Muscle layer of colon (tissue), 2 donors: ENCODE results near the gene GPR160.

Source experiments
- H3K27ac ChIP-seq: one replicate; pipeline ENCODE4 v1.7.0; 2013; ENCODE audit warnings: low read depth, mild to moderate bottlenecking, low read length, moderate library complexity
- H3K27me3 ChIP-seq, 2 donors: one replicate each; pipeline ENCODE4 v1.7.0; 2013; ENCODE audit warnings: low read length in 2 of 2, mild to moderate bottlenecking in 2 of 2; ENCODE audit not compliant: insufficient read depth in 2 of 2, control insufficient read depth in 1 of 2
- H3K36me3 ChIP-seq: one replicate; pipeline ENCODE4 v1.7.0; 2013; ENCODE audit warnings: mild to moderate bottlenecking, low read length; ENCODE audit not compliant: insufficient read depth
- H3K4me1 ChIP-seq: one replicate; pipeline ENCODE4 v1.7.0; 2013; ENCODE audit warnings: mild to moderate bottlenecking, low read length; ENCODE audit not compliant: insufficient read depth
- H3K4me3 ChIP-seq, 2 donors: one replicate each; pipeline ENCODE4 v1.7.0; 2013; ENCODE audit warnings: low read length in 2 of 2, low read depth in 1 of 2, mild to moderate bottlenecking in 1 of 2, moderate library complexity in 1 of 2
- H3K9ac ChIP-seq: one replicate; pipeline ENCODE4 v1.7.0; 2013; ENCODE audit warnings: low read length
- H3K9me3 ChIP-seq: one replicate; pipeline ENCODE4 v1.7.0; 2013; ENCODE audit warnings: mild to moderate bottlenecking, low read length
- donor health status: abdominal sarcoma.
- donor health status: Adenocarcinoma of cecum.

The GPR160 gene

GRCh38 chr3:170054204-170054603 is 16.4 kb downstream of the GPR160 start:
- no peaks in the 10 kb centered on the region for H3K36me3 ChIP-seq
- H3K4me1 ChIP-seq: no peaks in the 10 kb centered on the region
- no peaks in the 10 kb centered on the region for H3K27me3 ChIP-seq
- no peaks in the 10 kb centered on the region for H3K9me3 ChIP-seq
- H3K27ac ChIP-seq: no peak overlapping the region
- no peak overlapping the region for H3K9ac ChIP-seq
- H3K4me3 ChIP-seq: no peak overlapping the region

- Histone ChIP-seq H3K9ac (no peak overlapping the region), H3K4me3 (no peak overlapping the region), H3K4me1 (no peaks in the 10 kb centered on the region), H3K36me3 (no peaks in the 10 kb centered on the region), H3K27ac (no peak overlapping the region), H3K9me3 (no peaks in the 10 kb centered on the region), H3K27me3 (no peaks in the 10 kb centered on the region)
Measured at GRCh38 chr3:170055209-170055608, 17.4 kb downstream of the GPR160 start.

DNA sequence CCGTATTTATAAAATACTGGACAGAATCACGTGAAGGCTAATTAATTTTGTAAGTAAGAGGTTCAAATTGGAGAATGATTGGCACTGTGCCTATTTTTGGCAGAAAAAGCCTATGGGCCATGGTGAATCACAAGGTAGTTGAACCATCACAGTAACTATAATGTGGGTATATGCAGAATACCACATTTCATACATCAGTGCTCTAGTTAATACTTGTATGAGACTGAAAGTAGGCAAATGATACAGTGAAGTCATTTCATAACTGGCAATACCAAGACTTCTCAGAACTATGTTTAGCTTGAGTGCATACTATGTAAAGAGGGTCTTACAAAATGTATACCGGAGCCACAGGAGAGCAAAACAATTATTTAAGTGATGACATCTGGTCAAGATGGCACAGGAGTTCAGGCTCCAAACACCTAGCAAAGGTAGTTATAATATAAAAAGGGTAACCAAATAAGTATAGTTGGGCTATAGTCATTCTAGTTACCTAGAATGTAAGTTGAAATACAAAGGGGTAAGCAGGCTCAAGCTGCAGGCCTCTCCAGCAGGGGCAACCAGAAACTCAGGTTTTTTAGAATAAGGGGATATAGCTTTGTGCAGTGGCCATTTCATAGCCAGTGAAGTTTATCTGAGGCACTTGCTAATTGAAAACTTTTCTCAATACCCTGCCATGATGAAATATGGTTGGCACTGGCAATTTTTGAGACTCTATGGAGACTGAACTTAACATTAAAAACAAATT is 19.1 kb downstream of the GPR160 start:
- Histone ChIP-seq H3K4me3 (no peak overlapping the region), H3K27me3 (no peaks in the 10 kb centered on the region), H3K27ac (no peak overlapping the region), H3K9me3 (no peaks in the 10 kb centered on the region), H3K36me3 (no peaks in the 10 kb centered on the region), H3K9ac (no peak overlapping the region), H3K4me1 (no peaks in the 10 kb centered on the region)

- H3K4me1 ChIP-seq: no peaks in the 10 kb centered on the region
- no peaks in the 10 kb centered on the region for H3K36me3 ChIP-seq
- H3K27me3 ChIP-seq: no peaks in the 10 kb centered on the region
- H3K27ac ChIP-seq: no peak overlapping the region
- H3K9me3 ChIP-seq: no peaks in the 10 kb centered on the region
- no peak overlapping the region for H3K4me3 ChIP-seq
- H3K9ac ChIP-seq: no peak overlapping the region
Measured at GRCh38 chr3:170057550-170057949, 19.8 kb downstream of the GPR160 start.

- Histone ChIP-seq H3K4me3 (no peak overlapping the region), H3K36me3 (no peaks in the 10 kb centered on the region), H3K9ac (no peak overlapping the region), H3K27me3 (no peaks in the 10 kb centered on the region), H3K9me3 (no peaks in the 10 kb centered on the region), H3K4me1 (no peaks in the 10 kb centered on the region), H3K27ac (no peak overlapping the region)
Measured at GRCh38 chr3:170058127-170058526, 20.3 kb downstream of the GPR160 start.

DNA sequence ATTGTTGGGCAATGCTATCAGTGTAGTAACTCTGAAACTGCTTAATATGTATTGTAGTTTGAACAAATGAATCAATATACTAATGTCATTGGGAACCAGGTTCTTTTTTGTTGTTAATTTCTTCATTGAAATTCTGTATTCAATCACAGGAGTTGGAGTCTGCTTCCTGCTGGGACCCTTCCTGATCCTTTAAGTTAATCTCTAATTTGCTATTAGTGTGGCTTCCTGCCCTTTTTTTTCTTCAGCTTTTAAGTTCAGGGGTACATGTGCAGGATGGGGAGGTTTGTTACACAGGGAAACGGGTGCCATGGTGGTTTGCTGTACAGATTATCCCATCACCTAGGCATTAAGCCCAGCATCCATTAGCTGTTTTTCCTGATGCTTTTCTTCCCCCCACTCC is 21.7 kb downstream of the GPR160 start:
- Histone ChIP-seq H3K27ac (no peak overlapping the region), H3K4me3 (no peak overlapping the region)

GRCh38 chr3:170062068-170062467 is 24.3 kb downstream of the GPR160 start:
- H3K4me3 ChIP-seq: no peak overlapping the region
- no peaks in the 10 kb centered on the region for H3K9me3 ChIP-seq
- no peak overlapping the region for H3K9ac ChIP-seq
- H3K4me1 ChIP-seq: no peaks in the 10 kb centered on the region
- no peaks in the 10 kb centered on the region for H3K27me3 ChIP-seq
- no peaks in the 10 kb centered on the region for H3K36me3 ChIP-seq
- no peak overlapping the region for H3K27ac ChIP-seq

More for the DNA sequence above, 21.7 kb downstream of the GPR160 start:
- no peaks in the 10 kb centered on the region for H3K4me1 ChIP-seq
- no peaks in the 10 kb centered on the region for H3K9me3 ChIP-seq
- H3K9ac ChIP-seq: no peak overlapping the region
- no peaks in the 10 kb centered on the region for H3K36me3 ChIP-seq
- no peaks in the 10 kb centered on the region for H3K27me3 ChIP-seq

DNA sequence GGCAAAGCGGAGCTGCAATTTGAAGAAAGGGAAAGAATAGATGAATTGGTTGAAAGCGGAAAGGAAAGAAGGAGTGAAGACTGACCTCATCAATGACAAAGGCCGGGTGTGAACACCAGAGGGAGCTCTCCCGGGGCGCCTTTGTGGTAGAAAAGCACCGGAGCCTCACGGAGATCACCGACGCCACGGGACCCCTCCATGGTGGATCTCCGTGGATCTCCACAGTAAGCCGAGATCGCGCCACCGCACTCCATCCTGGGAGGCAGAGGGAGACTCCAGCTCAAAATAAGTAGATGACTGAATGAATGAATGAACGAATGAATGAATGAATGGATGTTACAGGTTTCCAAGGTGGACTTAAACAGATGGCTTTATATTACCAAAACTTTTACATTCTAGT is 25.0 kb downstream of the GPR160 start:
- Histone ChIP-seq H3K4me3 (no peak overlapping the region), H3K9ac (no peak overlapping the region), H3K9me3 (no peaks in the 10 kb centered on the region), H3K36me3 (no peaks in the 10 kb centered on the region), H3K27me3 (no peaks in the 10 kb centered on the region), H3K4me1 (no peaks in the 10 kb centered on the region), H3K27ac (no peak overlapping the region)

DNA sequence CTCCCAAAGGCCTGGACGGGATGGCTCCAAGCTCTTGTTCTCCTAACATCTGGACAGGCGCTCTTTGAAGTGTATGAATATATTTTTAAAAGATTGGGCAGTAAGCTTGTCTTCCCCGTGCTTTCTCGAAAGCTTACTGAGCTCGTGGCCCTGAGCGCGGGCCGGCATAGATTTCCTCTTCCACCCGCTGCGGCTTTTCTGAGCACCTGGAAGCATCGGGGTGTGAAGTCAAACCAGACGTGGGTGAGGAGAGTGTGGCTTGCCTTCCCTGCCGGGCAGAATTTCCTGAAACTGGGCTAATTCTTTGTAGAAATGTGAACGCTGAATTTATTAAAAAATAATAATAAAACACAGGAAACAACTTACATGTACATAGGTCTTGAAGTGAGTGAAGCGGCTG is 25.9 kb downstream of the GPR160 start:
- no peak overlapping the region for H3K4me3 ChIP-seq
- no peaks in the 10 kb centered on the region for H3K36me3 ChIP-seq
- no peak overlapping the region for H3K27ac ChIP-seq
- H3K4me1 ChIP-seq: no peaks in the 10 kb centered on the region
- H3K27me3 ChIP-seq: no peaks in the 10 kb centered on the region
- no peaks in the 10 kb centered on the region for H3K9me3 ChIP-seq
- H3K9ac ChIP-seq: no peak overlapping the region

GRCh38 chr3:170064108-170064507 is 26.3 kb downstream of the GPR160 start:
- Histone ChIP-seq H3K4me3 (no peak overlapping the region), H3K36me3 (no peaks in the 10 kb centered on the region), H3K9ac (no peak overlapping the region), H3K9me3 (no peaks in the 10 kb centered on the region), H3K27me3 (no peaks in the 10 kb centered on the region), H3K27ac (no peak overlapping the region), H3K4me1 (no peaks in the 10 kb centered on the region)

DNA sequence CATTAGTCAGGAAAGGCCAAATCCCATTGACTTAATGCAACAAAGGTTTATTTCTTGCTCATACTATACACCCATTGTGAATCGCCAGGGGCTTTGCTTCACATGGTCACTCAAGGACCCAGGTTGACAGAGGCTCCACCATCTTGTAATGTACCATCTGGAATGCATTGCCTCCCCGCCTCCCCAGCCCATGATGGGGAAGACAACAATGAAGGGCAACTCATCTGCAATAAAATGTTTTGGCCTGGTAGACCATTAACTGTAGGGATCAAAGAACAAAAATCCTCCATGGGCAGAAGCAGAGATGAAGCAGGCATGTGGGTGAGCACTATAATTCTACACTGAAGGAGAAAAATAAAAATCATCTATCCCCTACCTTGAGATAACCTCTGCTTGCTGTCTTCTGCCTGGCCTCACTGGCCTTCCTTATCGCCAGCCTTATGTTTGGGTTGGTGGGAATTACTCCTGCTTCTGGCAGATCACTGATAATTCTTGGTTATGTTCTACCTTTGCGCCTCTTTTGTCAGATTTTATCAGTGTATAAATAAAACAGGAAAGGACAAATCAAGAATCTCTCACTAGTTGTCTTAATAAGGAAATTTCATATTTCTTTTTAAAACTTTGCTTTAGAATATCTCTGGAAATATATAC is 37.8 kb downstream of the GPR160 start:
- H3K27me3 ChIP-seq: no peaks in the 10 kb centered on the region
- H3K36me3 ChIP-seq: no peaks in the 10 kb centered on the region
- no peaks in the 10 kb centered on the region for H3K4me1 ChIP-seq
- H3K4me3 ChIP-seq: no peak overlapping the region
- no peak overlapping the region for H3K27ac ChIP-seq
- no peaks in the 10 kb centered on the region for H3K9me3 ChIP-seq
- H3K9ac ChIP-seq: no peak overlapping the region

GRCh38 chr3:170076715-170077238 is 39.0 kb downstream of the GPR160 start:
- H3K27me3 ChIP-seq: no peaks in the 10 kb centered on the region
- no peak overlapping the region for H3K4me3 ChIP-seq
- H3K27ac ChIP-seq: no peak overlapping the region
- H3K4me1 ChIP-seq: no peaks in the 10 kb centered on the region
- no peaks in the 10 kb centered on the region for H3K36me3 ChIP-seq
- H3K9ac ChIP-seq: no peak overlapping the region
- no peaks in the 10 kb centered on the region for H3K9me3 ChIP-seq
